HepG2 (cell line): ENCODE measurements around the gene SMIM44. TPM values are rescaled to one million over a fixed set of nuclear protein-coding genes. Genes with fewer than 3 reads are reported as not detected.

Source experiments
- CC2D1A ChIP-seq: sonication (generic); formaldehyde crosslinking; IDR thresholded peaks from 2 replicates; pipeline ENCODE4 v1.8.1; 2023; ENCODE audit warnings: mild to moderate bottlenecking, missing genetic modification reagents
- CHCHD3 ChIP-seq: sonication (generic); formaldehyde crosslinking; IDR thresholded peaks from 2 replicates; pipeline ENCODE4 v1.8.0; 2022; ENCODE audit warnings: mild to moderate bottlenecking, missing genetic modification reagents, moderate library complexity
- FOXJ3 ChIP-seq: sonication (generic); formaldehyde crosslinking; IDR thresholded peaks from 2 replicates; pipeline ENCODE4 v1.4.0; 2020; ENCODE audit warnings: missing genetic modification reagents, mild to moderate bottlenecking, borderline replicate concordance
- GPN1 ChIP-seq: sonication (generic); formaldehyde crosslinking; IDR thresholded peaks from 2 replicates; pipeline ENCODE4 v1.5.1; 2020; ENCODE audit warnings: missing genetic modification reagents, borderline replicate concordance
- HCFC1 ChIP-seq: fragments of 150-350 bp; IDR thresholded peaks from 2 replicates; pipeline ENCODE4 v1.6.1; 2014; ENCODE audit warnings: low read depth, low read length
- KDM2A ChIP-seq: sonication (generic); formaldehyde crosslinking; IDR thresholded peaks from 2 replicates; pipeline ENCODE4 v1.4.0; 2020; ENCODE audit warnings: low read depth, missing genetic modification reagents, borderline replicate concordance
- KLF16 ChIP-seq, 2 experiments: sonication (generic) in 1 of 2; formaldehyde crosslinking in 1 of 2; IDR thresholded peaks; 2 replicates each; pipeline versions ENCODE4 v1.6.1 to v1.8.0; 2016 to 2023; ENCODE audit warnings: missing genetic modification reagents in 2 of 2, missing compliant biosample characterization in 1 of 2
- KLF6 ChIP-seq: IDR thresholded peaks from 2 replicates; pipeline ENCODE4 v1.8.0; 2016; ENCODE audit warnings: missing biosample characterization, missing genetic modification reagents
- MATR3 ChIP-seq: sonication (generic); formaldehyde crosslinking; IDR thresholded peaks from 2 replicates; pipeline ENCODE4 v1.4.0; 2020; ENCODE audit warnings: missing genetic modification reagents
- MYNN ChIP-seq: sonication (generic); formaldehyde crosslinking; IDR thresholded peaks from 2 replicates; pipeline ENCODE4 v1.4.0; 2020; ENCODE audit warnings: mild to moderate bottlenecking, low read depth, missing genetic modification reagents
- PITX1 ChIP-seq: sonication (generic); formaldehyde crosslinking; IDR thresholded peaks from 2 replicates; pipeline ENCODE4 v1.5.1; 2020; ENCODE audit warnings: mild to moderate bottlenecking, missing genetic modification reagents
- PTBP1 ChIP-seq: fragments of 200-400 bp; formaldehyde crosslinking; IDR thresholded peaks from 2 replicates; pipeline ENCODE4 v1.6.1; 2018; ENCODE audit warnings: low read length, low read depth; ENCODE audit not compliant: poor library complexity, severe bottlenecking
- SKI ChIP-seq: fragments of 450-650 bp; IDR thresholded peaks from one replicate; pipeline ENCODE4 v1.6.1; 2018; ENCODE audit warnings: mild to moderate bottlenecking; ENCODE audit not compliant: partially characterized antibody
- SMAD3 ChIP-seq: sonication (generic); formaldehyde crosslinking; IDR thresholded peaks from 2 replicates; pipeline ENCODE4 v1.4.0; 2020; ENCODE audit warnings: missing genetic modification reagents
- STAT5B ChIP-seq: sonication (generic); formaldehyde crosslinking; IDR thresholded peaks from 2 replicates; pipeline ENCODE4 v1.4.0; 2020; ENCODE audit warnings: missing genetic modification reagents
- TAF1 ChIP-seq: sonication (generic); formaldehyde crosslinking; IDR thresholded peaks from 2 replicates; pipeline ENCODE4 v1.4.0; 2020; ENCODE audit warnings: missing genetic modification reagents
- ZBTB8A ChIP-seq: sonication (generic); formaldehyde crosslinking; IDR thresholded peaks from 2 replicates; pipeline ENCODE4 v1.4.0; 2020; ENCODE audit warnings: mild to moderate bottlenecking, low read depth, missing genetic modification reagents, borderline replicate concordance
- ZNF619 ChIP-seq: sonication (generic); formaldehyde crosslinking; IDR thresholded peaks from 2 replicates; pipeline ENCODE4 v1.4.0; 2020; ENCODE audit warnings: mild to moderate bottlenecking, missing genetic modification reagents
- polyA plus RNA-seq, 8 experiments: library from polyadenylated mRNA; depleted of rRNA in 3 of 8; stranded (reverse) in 7 of 8; unstranded in 1 of 8; fragments of >200 nt; fragmentation: Illumina TruSeq in 4 of 8; extraction: Trizol in 4 of 8; gene quantifications; 2 replicates each; pipeline versions ENCODE4 v1.2.1 to v1.2.3, GENCODE V29; 2011 to 2016; ENCODE audit warnings: low read depth in 4 of 8, missing spikeins in 1 of 8, mixed read lengths in 1 of 8; ENCODE audit not compliant: insufficient read depth in 1 of 8
- total RNA-seq, 5 experiments: library from RNA; depleted of rRNA; stranded (reverse); fragments of >200 nt; fragmentation: Illumina TruSeq; extraction: Trizol; gene quantifications; 2 replicates each; pipeline ENCODE4 v1.2.3, GENCODE V29; 2016; ENCODE audit warnings: low read depth in 1 of 5
- TF ChIP-seq, protein P1 (sequence below): sonication (generic); formaldehyde crosslinking; IDR thresholded peaks from 2 replicates; pipeline ENCODE4 v1.4.0; 2020; ENCODE audit warnings: missing genetic modification reagents, mild to moderate bottlenecking, borderline replicate concordance
- TF ChIP-seq, protein P2 (sequence below): sonication (generic); formaldehyde crosslinking; IDR thresholded peaks from 2 replicates; pipeline ENCODE4 v1.5.0; 2020; ENCODE audit warnings: mild to moderate bottlenecking, missing genetic modification reagents
- TF ChIP-seq, protein P3 (sequence below): sonication (generic); formaldehyde crosslinking; IDR thresholded peaks from 2 replicates; pipeline ENCODE4 v1.5.0; 2020; ENCODE audit warnings: missing genetic modification reagents

The SMIM44 gene
- total and polyA plus RNA-seq, 2 of the 13 experiments (the other 11 are each of a cell fraction or from before 2014, with no cell fraction given): not detected

DNA sequence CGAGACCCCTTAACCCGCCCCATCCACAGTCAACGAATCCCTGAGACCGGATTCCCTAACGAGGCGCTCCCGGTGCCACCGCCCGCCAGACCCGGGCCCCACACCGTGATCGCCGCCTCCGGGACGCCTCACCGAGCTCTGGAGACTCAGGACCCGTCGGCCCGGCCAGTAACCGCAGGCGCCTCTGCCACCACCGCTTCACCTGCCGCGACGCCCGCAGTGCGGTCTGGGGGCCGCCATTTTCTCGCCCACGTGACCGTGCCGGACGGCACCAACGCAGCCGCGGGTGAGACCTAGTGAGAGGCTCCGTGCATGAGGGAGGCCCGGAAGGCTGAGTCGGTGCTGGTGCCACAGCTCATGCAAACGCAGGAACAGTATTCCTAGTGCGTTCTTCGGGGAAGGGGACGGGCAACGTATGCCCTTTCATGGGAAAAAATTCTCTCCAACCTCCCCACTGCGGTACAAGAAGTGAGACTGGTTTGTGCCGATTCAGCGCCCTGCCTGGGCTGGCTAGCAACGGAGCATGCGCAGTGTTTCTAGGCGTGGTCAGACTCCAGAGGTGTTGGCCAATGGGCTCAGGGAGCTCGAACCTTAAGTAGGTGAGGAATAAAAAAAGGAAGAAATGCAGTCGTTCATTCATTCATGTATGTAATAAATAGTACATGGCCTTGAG is 17.3 kb upstream of the SMIM44 start, which contains the start of gene DOHH (continued):
- TF ChIP-seq FOXJ3 (CRISPR knock-in tag) (no peak), MATR3 (CRISPR knock-in tag) (no peak), HCFC1 (peak; percentile 36; the same call in 1 of the 2 replicates), ZBTB8A (CRISPR knock-in tag) (no peak), TAF1 (CRISPR knock-in tag) (peak; percentile 100), STAT5B (no peak), MYNN (CRISPR knock-in tag) (0 out of 2 replicates have a peak, but pooled peaks have one; percentile 30), KDM2A (peak; percentile 89), PITX1 (CRISPR knock-in tag) (no peak), PTBP1 (peak; percentile 19), SMAD3 (CRISPR knock-in tag) (peak; percentile 56; the same call in 1 of the 2 replicates), KLF16 (CRISPR knock-in tag; IDR thresholded peaks at IDR 0.05) (peak in 1 of 2 experiments; percentile 78; a peak in 2 of 4 replicates), SKI (peak; percentile 31), CC2D1A (peak; percentile 74; the same call in 1 of the 2 replicates), GPN1 (CRISPR knock-in tag) (peak; percentile 60; the same call in 1 of the 2 replicates), KLF6 (CRISPR knock-in tag) (peak; percentile 89), ZNF619 (CRISPR knock-in tag) (no peak; the same call in 1 of the 2 replicates), CHCHD3 (CRISPR knock-in tag) (peak; percentile 82; the same call in 1 of the 2 replicates)
- TF ChIP-seq, protein P1, sequence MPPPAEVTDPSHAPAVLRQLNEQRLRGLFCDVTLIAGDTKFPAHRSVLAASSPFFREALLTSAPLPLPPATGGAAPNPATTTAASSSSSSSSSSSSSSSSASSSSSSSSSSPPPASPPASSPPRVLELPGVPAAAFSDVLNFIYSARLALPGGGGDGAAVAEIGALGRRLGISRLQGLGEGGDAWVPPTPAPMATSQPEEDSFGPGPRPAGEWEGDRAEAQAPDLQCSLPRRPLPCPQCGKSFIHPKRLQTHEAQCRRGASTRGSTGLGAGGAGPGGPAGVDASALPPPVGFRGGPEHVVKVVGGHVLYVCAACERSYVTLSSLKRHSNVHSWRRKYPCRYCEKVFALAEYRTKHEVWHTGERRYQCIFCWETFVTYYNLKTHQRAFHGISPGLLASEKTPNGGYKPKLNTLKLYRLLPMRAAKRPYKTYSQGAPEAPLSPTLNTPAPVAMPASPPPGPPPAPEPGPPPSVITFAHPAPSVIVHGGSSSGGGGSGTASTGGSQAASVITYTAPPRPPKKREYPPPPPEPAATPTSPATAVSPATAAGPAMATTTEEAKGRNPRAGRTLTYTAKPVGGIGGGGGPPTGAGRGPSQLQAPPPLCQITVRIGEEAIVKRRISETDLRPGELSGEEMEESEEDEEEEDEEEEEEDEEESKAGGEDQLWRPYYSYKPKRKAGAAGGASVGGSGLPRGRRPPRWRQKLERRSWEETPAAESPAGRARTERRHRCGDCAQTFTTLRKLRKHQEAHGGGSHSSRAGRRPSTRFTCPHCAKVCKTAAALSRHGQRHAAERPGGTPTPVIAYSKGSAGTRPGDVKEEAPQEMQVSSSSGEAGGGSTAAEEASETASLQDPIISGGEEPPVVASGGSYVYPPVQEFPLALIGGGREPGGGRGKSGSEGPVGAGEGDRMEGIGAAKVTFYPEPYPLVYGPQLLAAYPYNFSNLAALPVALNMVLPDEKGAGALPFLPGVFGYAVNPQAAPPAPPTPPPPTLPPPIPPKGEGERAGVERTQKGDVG: peak; percentile 48; the same call in 1 of the 2 replicates
- TF ChIP-seq, protein P2, sequence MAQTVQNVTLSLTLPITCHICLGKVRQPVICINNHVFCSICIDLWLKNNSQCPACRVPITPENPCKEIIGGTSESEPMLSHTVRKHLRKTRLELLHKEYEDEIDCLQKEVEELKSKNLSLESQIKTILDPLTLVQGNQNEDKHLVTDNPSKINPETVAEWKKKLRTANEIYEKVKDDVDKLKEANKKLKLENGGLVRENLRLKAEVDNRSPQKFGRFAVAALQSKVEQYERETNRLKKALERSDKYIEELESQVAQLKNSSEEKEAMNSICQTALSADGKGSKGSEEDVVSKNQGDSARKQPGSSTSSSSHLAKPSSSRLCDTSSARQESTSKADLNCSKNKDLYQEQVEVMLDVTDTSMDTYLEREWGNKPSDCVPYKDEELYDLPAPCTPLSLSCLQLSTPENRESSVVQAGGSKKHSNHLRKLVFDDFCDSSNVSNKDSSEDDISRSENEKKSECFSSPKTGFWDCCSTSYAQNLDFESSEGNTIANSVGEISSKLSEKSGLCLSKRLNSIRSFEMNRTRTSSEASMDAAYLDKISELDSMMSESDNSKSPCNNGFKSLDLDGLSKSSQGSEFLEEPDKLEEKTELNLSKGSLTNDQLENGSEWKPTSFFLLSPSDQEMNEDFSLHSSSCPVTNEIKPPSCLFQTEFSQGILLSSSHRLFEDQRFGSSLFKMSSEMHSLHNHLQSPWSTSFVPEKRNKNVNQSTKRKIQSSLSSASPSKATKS: no peak
- TF ChIP-seq, protein P3, sequence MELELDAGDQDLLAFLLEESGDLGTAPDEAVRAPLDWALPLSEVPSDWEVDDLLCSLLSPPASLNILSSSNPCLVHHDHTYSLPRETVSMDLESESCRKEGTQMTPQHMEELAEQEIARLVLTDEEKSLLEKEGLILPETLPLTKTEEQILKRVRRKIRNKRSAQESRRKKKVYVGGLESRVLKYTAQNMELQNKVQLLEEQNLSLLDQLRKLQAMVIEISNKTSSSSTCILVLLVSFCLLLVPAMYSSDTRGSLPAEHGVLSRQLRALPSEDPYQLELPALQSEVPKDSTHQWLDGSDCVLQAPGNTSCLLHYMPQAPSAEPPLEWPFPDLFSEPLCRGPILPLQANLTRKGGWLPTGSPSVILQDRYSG: no peak
